Hepatic stellate cell (primary cell): ENCODE measurements around the gene TEP1.

Experiments used
- DNase-seq: peaks from one replicate; pipeline ENCODE4 v3.0.0; 2011; ENCODE audit warnings: low spot score

TEP1 gene

DNA sequence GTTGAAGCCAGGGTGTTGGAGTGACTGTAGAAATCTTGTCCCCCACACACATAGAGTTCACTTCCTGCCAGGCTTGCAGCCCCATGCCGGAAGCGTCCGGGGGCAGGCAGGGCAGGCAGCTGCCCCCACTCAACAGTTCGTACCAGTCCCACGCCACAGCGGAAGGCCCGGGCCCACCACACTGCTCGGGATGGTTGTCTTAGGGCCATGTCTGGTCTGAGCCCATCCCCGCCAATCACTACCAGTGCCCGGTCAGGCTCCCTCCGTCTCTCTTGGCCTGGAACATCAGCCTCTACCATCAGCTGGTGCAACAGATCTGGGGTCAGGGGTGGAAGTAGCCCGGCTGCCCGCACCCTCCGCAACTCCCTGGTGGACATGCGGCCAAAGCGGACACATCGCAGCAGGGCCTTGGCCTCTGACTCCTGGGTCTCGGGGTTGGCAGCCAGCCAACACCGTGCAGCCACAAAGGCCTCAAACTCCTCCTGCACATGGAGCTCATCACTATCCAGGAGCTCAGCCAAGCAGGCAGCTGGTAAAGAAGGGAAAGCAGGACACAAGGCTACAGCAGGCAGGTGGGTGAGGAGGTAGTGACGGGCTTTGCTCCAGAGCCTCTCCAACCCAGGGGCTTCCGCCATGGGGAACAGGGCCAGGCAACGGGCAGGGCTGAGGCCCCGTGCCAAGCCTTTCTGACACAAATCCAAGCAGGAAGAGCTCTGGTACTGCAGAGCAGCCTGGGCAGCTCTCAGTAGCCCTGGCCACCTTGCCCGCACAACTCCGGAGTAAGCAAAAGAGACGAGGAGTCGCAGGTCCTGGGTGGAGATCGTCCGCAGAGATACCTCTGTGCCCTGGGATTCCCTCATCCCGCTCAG, 16.7 kb upstream of the TEP1 start:
- DNase-seq, result no peak

DNA sequence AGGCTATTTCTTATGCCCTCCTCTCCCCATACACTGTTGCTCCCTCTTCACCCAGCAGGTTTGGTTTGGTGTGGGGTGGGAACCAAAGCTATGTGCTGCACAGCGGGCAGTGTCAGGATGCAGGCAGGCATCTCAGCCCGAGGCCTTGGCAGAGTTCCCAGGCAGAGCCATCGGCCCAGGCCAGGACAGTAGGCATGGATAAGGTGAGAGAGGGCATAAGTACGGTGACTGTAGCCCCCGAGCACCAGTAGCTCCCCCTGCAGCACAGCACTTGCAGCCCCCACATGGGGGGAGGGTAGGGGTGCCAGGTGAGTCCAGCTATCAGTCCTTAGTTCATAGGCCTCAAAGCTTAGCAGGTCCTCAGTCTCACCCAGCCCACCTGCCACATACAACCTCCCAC, 15.5 kb upstream of the TEP1 start:
- no peak for DNase-seq

DNA sequence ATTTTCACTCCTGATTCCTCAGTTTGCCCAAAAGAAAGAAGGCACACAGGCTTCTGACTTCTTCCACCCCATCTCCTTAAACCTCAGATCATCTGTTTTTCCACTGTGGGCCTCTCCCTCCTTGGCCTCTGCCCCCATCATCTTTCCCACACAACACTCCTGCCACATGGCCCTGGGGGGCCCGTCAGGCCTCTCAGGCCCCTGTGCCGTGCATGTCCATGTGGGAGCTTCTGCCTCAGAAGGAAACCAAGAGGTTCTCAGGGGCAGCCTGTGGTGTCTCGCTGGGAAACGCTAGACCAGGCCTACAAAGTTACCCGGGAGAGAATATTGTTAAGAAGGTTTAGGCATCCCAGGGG, 14.7 kb upstream of the TEP1 start:
- DNase-seq, result no peak

DNA sequence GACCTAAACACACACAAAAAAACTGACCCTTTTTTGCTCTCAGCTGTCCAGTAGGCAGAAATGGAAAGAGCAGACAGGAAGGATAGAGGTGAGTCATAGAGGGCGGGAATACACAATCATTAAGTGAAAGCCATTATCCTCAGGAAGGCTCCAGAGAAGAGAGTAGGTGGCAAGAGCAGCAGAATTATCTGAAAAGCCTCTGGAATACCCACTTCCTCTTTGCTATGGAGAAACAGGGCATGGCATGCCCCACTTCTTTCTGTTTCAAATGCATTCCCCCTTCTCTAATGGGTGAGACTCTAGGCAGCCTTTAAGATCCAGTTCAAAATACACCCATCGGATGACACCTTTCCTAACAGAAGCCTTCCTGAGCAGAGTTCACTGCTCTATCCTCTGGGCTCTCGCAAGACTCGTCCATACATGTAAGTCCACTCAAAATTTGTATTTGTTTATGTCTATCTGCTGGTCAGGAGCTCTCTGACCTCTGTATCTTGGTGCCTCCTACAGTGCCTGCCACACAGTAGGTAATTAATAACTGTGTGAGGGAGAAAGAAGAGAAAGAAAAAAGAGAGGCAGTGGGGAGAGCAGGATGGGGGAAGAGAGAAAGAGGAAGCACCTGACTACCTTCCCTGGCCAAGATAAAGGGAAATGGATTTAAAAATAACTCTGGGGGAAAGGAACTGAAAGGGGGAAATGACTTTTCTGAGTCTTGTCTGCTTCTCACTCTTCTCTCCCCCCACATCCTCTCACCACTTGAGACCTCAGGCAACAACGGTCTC, 14.1 kb upstream of the TEP1 start:
- peak; percentile 61 for DNase-seq

DNA sequence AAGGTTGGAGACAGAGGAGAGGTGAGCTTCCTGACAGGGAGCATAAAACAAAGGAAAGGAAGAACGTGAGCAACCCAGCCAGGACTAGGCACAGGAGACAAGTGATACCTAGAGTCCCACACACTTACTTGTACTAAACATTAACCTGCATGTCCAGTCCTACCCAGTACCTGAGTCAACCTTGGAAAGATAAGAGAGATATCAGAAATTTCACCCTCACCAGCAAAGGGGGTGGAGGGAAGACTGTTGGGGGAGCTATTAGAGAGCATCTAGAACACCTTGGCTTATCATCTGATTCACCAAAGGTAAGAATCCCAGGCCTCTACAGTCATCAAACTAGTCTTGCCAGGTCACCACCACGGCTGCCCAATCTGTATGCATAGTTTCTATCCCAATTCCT, 11.6 kb upstream of the TEP1 start:
- DNase-seq, result no peak

DNA sequence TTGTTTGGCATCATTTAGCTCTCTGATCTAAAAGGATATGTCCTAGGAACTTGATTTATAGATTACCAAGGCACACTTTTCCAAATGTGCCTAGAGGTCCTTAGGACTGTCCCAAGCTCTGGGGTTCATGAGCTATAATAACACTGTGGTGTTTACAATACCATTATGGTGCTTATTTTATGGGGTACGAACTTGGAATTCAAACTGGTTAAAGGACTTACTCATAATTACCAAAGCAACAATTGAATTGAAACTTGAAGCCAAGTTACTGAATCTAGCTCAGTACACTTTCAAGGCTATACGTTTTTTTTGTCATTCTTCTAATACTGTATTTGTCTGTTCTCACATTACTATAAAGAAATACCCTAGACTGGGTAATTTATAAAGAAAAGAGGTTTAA, 9.6 kb upstream of the TEP1 start:
- DNase-seq, result no peak

DNA sequence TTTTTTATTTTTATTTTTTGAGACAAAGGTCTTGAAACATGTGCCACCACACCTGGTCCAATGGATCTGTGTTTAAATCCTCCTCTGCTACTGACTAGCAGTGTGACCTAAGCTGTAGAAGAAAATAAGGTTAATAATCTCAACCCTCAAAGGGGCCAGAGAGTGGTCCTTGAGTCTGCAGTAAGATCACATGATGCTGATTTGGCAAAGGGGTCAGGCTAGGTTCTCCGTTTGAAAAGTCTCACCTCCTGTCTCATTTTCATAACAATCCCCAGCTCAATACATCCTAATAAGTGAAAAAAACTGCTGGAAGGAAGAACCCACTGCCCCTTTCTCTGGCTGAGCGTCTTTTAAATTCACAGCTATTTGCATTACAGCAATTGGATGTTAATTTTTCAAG, 8.0 kb upstream of the TEP1 start:
- no peak for DNase-seq

DNA sequence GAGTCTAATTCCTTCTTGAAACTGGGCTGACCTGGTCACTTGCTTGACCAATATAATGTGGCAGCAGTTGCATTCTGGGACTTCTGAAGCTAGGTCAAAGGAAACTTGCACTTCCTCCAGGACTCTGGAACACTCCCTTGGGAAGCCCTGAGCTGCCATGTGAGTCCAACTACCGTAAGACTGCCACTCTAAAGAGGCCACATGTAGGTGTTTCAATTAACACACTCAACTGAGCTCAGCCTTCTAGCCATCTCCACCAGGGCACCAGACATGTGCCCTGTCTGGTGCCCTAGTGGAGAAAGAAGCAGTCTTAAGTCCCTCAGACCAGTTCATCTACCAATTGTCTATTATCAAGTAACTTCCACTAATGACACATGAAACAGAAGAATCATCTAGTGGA, 6.1 kb upstream of the TEP1 start:
- no peak for DNase-seq

DNA sequence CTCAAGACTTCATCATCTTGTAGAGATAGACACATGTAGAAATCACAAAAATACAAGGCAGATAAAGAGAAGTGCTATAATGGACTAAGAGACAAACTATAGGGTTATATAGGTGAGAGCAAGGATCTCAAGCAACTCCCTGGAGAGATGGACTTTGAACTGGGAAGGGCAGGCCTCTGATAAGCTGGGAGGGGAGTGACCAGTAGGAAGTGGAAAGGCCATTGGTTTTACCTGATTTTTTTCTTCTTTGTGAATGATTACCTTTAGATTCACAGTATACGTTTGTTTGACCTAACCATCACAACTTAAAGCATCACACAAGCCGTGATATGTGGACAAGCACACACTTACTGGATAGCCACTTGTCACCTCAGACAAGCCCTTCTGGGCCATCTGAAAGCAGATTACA, 5.2 kb upstream of the TEP1 start:
- no peak for DNase-seq

DNA sequence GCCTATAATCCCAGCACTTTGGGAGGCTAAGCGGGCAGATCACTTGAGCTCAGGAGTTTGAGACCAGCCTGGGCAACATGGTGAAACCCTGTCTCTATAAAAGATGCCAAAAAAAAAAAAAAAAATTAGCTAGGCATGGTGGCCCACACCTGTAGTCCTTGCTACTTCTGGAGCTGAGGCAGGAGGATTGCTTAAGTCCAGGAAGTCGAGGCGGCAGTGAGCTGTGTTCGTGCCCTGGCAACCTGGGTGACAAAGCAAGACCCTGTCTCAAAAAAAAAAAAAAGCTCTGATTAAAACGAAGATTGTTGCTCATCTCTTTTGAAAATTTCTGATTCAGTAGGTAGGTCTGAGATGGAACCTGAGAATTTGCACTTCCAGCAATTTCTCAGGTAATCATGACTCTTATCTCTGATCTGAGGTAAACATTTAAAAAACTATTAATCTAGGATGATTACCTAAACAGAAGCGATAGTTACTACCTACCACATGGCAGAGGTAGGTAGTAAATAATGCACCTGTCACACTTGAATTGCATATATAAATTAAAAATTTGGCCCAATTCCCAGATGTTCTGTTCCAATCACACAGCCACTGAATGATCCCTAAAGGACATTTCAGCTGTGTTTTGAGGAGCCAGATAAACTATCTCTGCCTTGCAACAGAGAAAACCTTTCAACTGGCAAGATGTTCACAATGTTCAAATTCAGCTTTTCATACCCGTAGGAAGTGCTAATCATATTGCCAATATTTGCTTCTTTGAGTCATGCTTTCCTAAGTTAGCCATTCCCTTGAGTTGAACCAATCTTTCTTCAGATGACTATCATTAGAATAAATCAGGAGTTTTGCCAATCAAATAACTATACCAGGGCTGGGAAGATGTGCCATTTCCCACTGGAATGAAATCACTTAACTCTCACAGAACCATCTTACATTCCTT, 4.2 kb upstream of the TEP1 start:
- no peak for DNase-seq

DNA sequence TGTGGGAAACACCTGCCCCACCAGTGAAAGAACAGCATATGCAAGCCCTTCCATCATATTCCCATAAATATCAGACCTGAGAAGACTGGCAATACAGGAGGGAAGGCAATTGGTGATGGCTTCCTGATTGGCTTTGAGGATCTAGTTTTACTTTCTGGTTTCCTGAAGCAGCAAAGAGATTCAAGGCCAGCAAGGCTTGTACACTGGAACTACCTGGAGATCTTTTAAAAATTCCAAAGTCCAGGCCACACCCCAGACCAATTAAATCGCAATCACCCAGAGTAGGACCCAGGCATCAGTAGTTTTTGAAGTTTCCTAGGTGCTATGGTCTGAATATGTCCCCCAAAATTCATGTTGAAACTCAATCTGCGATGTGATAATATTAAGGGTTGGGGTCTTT, 2.9 kb upstream of the TEP1 start:
- no peak for DNase-seq

DNA sequence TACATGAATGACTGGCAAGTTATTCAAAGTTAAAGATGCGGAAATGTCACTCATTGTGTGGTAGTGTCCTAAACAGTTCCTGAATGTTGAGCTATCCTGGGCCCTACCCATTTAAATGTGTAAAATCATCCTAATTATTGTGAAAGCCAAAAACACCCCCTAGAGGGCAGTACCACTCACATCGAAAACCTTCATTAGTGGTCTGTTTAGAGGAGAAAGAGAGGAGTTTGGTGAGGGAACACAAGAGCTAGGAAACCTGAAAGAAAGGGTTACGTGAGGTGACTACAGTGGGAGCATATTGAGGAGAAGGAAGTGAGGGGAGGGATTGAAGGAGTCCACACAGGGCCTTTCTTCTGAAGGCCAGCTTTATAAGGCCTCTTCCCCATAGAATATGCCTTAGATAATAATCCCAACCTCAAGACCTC, 2.5 kb upstream of the TEP1 start:
- DNase-seq, result peak; percentile 48

DNA sequence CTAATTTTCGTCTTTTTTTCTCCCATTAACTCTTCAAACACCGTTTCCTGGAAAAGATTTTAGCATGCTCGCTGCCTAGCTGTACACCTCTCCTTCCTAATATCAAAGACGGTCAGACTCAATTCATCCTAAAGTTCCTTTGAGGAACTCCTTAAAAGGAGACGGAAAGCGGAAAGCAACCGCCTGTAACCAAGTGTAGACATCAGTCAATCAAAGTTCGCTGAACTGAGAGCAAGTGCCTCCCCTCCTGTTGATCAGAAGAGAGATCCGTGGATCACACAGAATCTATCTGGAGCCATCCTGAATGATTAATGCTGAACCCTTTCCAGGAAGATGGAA, 412 bp upstream of the TEP1 start:
- DNase-seq, result no peak

DNA sequence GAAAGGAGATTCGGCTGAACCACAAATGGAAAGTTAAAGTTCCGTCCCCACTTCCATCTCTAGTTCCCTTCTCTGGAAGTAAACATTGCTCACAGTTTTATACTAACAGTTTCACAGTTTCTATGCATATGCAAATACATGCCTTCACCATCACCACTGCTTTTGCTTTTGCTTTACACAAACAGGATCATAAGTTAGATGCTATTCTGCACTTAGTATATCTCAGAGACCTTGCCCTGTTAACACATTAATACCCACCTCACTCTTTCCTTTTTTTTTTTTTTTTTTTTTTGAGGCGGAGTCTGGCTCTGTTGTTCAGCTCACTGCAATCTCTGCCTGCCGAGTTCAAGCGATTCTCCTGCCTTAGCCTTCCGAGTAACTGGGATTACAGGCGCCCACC, 890 bp downstream of the TEP1 start:
- no peak for DNase-seq

DNA sequence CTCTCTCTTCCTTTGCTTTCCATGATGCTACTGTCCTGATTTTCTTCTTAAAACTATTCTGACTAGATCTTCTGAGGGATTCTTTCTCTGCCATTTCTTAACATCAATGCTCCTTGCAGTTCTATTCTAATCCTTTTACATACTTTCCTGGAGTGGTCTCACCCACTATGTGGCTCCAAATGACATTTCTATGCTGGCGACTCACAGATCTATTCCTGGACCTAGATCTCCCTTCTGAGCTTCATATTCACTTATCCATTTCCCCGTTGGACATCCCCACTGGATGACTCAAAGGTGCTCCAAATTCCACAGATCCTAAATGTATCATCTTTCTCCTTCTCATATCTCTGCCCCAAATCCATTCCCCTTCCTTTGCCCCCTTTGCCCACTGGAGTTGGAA, 4.1 kb downstream of the TEP1 start:
- peak; percentile 66 for DNase-seq

DNA sequence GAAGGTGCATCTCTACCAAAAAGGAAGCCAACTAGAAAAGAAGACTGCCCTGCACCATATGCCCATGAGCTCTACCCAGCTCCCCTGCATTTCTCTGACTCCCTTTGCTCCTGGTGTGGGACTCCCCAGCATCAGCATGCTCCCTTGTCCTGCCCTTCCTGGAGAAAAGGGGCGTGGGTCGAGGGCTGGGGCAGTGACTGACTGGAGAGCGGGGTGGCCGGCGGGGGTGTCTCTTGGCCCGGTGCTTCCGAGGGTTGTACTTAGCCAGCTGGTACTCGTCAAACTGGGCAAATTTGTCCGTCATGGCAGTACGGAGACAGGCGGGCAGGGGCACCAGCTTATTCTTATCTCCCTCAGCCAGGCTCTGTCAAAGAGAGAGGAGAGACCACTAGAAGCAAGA, 9.8 kb downstream of the TEP1 start:
- DNase-seq, result no peak

DNA sequence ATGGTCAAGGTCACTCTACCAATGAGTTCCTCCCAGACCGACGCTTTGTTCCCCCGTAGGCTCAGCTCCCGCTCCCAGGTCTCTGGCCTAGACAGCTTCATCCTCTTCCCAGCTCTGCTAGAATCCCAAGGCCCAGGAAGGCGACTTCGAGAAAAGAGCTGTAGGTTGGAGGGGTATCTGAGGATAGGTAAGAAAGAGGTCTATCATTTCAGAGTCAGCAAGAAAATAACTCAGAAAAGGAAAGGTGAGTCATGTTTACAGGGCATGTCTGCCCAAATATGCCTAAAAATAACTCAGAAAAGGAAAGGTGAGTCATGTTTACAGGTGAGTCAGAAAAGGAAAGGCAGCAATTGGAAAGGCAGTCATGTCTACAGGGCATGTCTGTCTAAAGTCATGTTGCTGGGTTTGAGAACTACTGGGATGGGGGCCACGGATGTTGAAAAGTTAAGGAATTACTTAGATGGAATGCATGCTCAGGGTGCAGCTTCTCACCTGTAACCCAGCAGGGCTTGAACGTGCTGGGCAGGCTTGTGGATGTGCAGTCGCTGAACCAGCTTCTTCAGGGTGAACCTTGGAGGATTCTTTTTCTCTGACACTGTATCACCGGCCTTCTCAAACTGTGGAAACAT, 12.2 kb downstream of the TEP1 start:
- no peak for DNase-seq

DNA sequence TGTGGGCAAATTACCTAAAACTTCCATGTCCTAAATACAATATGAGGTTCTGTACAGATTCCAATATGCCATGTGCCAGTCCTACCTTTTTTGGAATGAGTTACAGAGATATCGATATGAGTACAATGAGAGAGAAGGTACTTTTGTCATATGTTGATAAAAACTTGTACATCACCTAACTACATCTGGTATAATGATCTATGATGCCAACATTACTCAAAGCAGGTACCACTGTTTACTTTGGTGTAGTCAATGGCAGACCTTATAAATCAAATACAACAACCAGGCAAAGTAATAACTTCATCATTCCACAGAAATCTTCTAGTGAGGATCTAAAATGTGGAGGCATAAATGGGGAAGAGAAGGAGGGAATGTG, 12.7 kb downstream of the TEP1 start:
- DNase-seq, result no peak

DNA sequence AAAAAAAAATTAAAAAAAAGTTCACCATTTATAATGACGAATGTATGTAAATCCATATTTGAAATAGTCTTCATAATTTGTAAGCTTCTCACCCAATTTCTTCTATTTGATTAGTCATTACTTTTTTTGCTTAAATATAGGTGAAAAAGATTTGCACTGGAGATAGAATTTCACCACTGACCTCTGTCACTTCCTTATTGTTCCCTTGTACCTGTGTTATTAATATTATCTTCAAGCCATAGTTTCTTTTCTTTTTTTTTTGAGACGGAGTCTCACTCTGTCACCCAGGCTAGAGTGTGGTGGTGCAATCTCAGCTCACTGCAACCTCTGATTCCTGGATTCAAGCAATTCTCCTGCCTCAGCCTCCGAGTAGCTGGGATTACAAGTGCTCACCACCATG, 15.8 kb downstream of the TEP1 start:
- no peak for DNase-seq

DNA sequence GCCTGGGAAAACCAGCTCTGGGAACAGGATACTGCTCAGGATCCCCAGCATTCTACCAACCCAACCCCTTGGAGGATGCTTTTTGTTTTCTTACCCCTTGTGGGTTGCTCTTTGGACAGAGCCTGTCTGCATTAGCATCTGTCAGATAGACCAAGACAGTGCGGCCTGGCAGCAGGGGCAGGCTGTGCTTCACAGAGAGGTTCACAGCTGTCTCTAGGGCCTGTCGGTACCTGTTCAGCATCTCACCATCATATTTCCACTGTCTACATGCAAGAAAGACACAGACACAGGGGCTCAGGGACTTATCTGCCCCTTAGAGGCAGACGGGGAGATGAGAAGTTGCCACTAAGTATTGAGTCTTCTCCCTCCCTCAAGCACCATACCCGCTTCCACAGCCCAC, 21.8 kb downstream of the TEP1 start:
- DNase-seq, result no peak

DNA sequence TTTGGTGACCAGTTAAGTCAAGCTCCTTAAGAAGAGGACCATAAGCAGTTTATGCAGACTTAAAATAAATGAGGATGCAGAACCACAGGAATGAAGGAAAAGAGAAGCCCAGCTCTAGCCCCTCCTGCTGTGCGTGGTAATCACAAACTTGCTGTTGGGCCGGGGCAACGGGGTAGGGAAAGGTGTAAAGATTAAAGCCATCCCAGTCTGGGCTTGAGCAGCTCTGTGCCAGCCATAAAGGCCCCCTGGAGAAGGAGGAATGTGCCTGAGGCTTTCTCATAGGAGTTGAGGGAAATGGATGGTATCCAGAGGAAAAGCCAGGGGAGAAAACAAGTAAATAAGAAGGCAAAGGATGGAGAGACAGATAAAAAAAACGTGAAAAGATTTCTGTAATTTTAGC, 25.1 kb downstream of the TEP1 start:
- DNase-seq, result no peak

DNA sequence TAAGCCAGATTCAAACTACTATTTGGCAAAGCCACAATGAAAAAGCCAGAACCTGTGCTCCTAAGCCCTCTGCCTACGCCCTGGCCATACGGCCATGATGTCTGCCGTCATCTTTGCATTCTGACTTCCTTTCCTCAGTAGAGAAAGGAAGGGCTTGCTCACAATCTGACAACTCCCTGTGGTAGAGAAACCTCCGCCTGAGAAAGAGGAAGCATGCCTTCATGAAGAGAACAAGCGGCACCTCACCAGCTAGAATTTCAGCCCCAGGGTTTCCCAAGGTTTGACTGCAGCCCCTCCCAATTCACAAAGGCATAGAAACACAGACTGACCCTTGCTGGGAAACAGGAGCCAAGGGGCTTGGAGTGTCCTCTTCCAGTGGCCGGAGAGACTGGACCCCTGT, 25.7 kb downstream of the TEP1 start:
- no peak for DNase-seq
